Measurements from ENCODE around the gene MTHFD1L.

DNA sequence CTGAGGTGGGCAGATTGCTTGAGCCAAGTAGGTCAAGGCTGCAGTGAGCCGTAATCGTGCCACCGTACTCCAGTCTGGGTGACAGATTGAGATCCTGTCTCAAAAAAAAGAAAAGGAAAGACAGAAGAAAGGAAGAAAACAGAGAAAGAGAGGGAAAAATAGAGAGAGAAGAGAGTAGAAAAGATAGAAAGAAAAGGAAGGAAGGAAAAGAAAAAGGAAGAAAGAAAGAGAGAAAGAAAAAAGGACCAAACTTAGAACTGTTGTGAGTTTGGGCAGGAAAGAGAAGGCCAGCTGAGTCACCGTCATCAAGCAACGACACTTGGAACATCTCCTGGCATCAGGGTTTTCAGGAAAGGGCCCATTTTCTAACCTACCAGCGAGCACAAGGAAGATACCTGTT lies 278.3 kb downstream of the MTHFD1L start:
- TF ChIP-seq, protein P1, sequence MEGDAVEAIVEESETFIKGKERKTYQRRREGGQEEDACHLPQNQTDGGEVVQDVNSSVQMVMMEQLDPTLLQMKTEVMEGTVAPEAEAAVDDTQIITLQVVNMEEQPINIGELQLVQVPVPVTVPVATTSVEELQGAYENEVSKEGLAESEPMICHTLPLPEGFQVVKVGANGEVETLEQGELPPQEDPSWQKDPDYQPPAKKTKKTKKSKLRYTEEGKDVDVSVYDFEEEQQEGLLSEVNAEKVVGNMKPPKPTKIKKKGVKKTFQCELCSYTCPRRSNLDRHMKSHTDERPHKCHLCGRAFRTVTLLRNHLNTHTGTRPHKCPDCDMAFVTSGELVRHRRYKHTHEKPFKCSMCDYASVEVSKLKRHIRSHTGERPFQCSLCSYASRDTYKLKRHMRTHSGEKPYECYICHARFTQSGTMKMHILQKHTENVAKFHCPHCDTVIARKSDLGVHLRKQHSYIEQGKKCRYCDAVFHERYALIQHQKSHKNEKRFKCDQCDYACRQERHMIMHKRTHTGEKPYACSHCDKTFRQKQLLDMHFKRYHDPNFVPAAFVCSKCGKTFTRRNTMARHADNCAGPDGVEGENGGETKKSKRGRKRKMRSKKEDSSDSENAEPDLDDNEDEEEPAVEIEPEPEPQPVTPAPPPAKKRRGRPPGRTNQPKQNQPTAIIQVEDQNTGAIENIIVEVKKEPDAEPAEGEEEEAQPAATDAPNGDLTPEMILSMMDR (conservative IDR thresholded peaks at IDR 0.05 in 1 of 2, IDR thresholded peaks at IDR 0.05 in 1 of 2; ENCODE audit: low read depth in 1 of 2, low read length in 2 of 2): no peak
- TF ChIP-seq EZH2 (IDR thresholded peaks at IDR 0.05; ENCODE audit: low read length, missing control alignments): no peak

Measured in fibroblast of lung (primary cell).